Pancreas (tissue), 10 donors: ENCODE data around the gene SELENOS. TPM values are rescaled to one million over a fixed set of nuclear protein-coding genes. Genes with fewer than 3 reads are reported as not detected.
A peak's percentile ranks its signal among the peaks of the same experiment; 100 is the strongest.

Experiments
- ATAC-seq, 4 donors: fragments of 200-7000 bp; cut with Tn5 transposase; one replicate each; pipeline versions ENCODE4 v1.8.0 to v1.9.1; 2020; ENCODE audit warnings: mild to moderate bottlenecking in 4 of 4, moderate library complexity in 4 of 4
- DNase-seq, 6 donors: peaks; one replicate each; pipeline ENCODE4 v3.0.0-alpha.2; 2020
- FAIRE-seq: peaks from 2 replicates; lab custom pipeline; 2012; peaks lifted over from hg19 to GRCh38; lab: Jason Lieb, UNC
- H3K27ac ChIP-seq, 4 donors: fragments of 200-600 bp; sonication (generic); 1 replicate in 3 of 4; 2 replicates in 1 of 4; pipeline versions ENCODE4 v1.5.0 to v1.8.0; 2020
- H3K27me3 ChIP-seq, 4 donors: fragments of 200-600 bp; one replicate each; pipeline ENCODE4 v1.8.0; 2021
- H3K36me3 ChIP-seq, 3 donors: fragments of 200-600 bp; sonication (generic) in 1 of 3; one replicate each; pipeline versions ENCODE4 v1.5.0 to v1.8.0; 2020 to 2021
- H3K4me1 ChIP-seq, 3 donors: fragments of 200-600 bp; one replicate each; pipeline ENCODE4 v1.8.0; 2021
- H3K4me3 ChIP-seq, 4 donors: fragments of 200-600 bp; sonication (generic) in 2 of 4; one replicate each; pipeline versions ENCODE4 v1.5.0 to v1.8.0; 2020 to 2021
- H3K9me3 ChIP-seq, 4 donors: fragments of 200-600 bp; one replicate each; pipeline ENCODE4 v1.8.0; 2021
- WGBS, 2 donors: extraction: QIAGEN DNeasy Blood & Tissue Kit; methylation state at CpG; one replicate each; pipeline ENCODE4 v1.1.7; 2013; 5-methylcytosine and 5-hydroxymethylcytosine counted together
- intact Hi-C, 3 donors: fragments of 100-400 bp; cut with DNase I; formaldehyde crosslinking; loops; one replicate each; pipeline versions ENCODE4 v1.11.1 to v1.14.2; 2022
- polyA plus RNA-seq, 2 donors: library from polyadenylated mRNA; stranded (reverse); fragments of 200-250 nt; gene quantifications; one replicate each; pipeline ENCODE4 v1.2.3, GENCODE V29; 2013
- total RNA-seq, 6 donors: library from RNA; stranded (reverse); fragmentation: NEBNext Ultra II Directional in 4 of 6; extraction: Animal tissue kit (Norgen Biotek cat#: 25700) in 4 of 6; gene quantifications; one replicate each; pipeline versions ENCODE4 v1.2.1 to v1.2.4, GENCODE V29; 2021 to 2023
- TF ChIP-seq, protein P1 (sequence below), 4 donors: fragments of 200-600 bp; sonication (generic) in 3 of 4; IDR thresholded peaks; one replicate each; pipeline versions ENCODE4 v1.5.0 to v1.8.0; 2021; ENCODE audit warnings: antibody characterized with exemption in 4 of 4
- donor health status: healthy with polysubstance abuse.
- donor health status: DM: no; HTN: no; CAD: no; lungs with moderate emphysema.
- donor health status: DM: no; HTN: no; CAD: no.
- donor health status: control.
- donor health status: control.
- donor health status: Bipolar disorder and iron deficiency.
- donor health status: DM: yes; HTN: yes; CAD: no.
- donor health status: DM: no; HTN: no; CAD: no.
- donor health status: DM: no; HTN: no; CAD: no.
- donor health status: DM: yes; HTN: yes; CAD: no.

SELENOS gene
- total and polyA plus RNA-seq, 8 donors: 26.6 to 72.7 (median 38.2) TPM

DNA sequence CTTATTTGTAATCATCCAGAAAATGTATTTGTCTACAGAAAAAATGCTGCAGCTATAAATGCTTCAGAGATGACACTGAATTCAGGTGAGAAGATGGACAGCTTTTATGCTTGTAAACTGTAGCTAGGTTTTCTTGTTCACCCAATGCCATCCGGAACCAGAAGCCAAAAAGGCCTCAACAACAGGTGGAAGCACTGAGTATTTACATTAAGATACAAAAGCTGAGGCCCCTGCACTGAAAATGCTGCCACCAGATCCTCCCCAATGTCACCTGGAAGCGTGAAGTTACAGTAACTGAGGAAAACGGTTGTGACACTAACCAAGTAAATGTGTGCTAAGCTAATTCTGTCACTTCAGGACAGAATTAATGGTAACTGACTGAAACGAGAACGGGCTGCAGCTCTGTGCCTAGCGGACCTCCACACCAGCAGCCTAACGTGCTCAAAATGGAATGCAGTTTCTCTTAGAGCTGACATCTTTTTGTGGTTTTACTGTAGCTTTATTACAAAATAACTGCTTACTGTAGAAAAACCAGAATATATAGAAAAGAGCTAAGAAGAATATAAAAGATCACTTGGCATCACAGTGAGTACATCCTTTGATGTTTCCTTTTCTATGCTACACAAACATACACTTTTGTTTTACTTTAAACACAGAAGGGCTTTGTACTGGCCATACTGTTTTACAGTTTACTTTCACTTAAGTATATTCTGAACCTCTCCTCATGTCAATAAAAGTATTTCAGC is 33.1 kb downstream of the SELENOS start:
- ATAC-seq: no peak
- intact Hi-C loops: no loop called here
- no peaks in the 10 kb centered on the region for H3K36me3 ChIP-seq
- no peaks in the 10 kb centered on the region for H3K9me3 ChIP-seq
- H3K27ac ChIP-seq: no peak overlapping the region
- WGBS, 2 donors: 62 to 67% methylated on average over 7 of the region's 7 CpGs
- DNase-seq: no peak
- H3K27me3 ChIP-seq: no peaks in the 10 kb centered on the region
- H3K4me3 ChIP-seq: no peak overlapping the region
- TF ChIP-seq, protein P1, sequence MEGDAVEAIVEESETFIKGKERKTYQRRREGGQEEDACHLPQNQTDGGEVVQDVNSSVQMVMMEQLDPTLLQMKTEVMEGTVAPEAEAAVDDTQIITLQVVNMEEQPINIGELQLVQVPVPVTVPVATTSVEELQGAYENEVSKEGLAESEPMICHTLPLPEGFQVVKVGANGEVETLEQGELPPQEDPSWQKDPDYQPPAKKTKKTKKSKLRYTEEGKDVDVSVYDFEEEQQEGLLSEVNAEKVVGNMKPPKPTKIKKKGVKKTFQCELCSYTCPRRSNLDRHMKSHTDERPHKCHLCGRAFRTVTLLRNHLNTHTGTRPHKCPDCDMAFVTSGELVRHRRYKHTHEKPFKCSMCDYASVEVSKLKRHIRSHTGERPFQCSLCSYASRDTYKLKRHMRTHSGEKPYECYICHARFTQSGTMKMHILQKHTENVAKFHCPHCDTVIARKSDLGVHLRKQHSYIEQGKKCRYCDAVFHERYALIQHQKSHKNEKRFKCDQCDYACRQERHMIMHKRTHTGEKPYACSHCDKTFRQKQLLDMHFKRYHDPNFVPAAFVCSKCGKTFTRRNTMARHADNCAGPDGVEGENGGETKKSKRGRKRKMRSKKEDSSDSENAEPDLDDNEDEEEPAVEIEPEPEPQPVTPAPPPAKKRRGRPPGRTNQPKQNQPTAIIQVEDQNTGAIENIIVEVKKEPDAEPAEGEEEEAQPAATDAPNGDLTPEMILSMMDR (IDR thresholded peaks at IDR 0.05): no peak
- H3K4me1 ChIP-seq: peaks cover 0 to 5% (median 0%) of the 10 kb centered on the region in 3 donors
- no peak for FAIRE-seq

DNA sequence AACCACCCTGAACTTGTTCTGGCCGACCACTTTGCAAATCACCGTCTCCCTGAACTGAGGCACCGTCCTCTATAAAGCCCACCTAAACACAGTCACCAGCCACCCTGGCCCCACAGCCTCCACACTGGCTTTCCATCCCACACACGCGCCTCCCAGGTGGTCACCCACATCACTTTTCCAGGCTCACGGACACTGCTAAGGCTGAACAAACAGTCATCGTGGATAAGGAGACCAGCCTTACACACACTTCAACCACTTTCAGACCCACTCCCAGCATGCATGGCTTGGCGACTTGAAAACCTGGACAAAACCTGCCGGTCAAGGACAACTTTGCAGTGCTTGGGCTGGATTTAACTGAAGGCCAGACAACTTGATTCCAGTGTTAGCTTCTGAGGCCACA is 33.9 kb downstream of the SELENOS start:
- intact Hi-C loops: no loop called here
- H3K4me1 ChIP-seq: peaks cover 0 to 5% (median 0%) of the 10 kb centered on the region in 3 donors
- WGBS, 2 donors: 67 to 75% methylated on average over 9 of the region's 9 CpGs
- ATAC-seq (peak in 1 of 4 donors; percentile 22), DNase-seq (no peak), FAIRE-seq (no peak)
- H3K27ac ChIP-seq: no peak overlapping the region
- H3K27me3 ChIP-seq: no peaks in the 10 kb centered on the region
- H3K9me3 ChIP-seq: no peaks in the 10 kb centered on the region
- H3K36me3 ChIP-seq: no peaks in the 10 kb centered on the region
- no peak overlapping the region for H3K4me3 ChIP-seq
- TF ChIP-seq, protein P1 (IDR thresholded peaks at IDR 0.05): no peak

DNA sequence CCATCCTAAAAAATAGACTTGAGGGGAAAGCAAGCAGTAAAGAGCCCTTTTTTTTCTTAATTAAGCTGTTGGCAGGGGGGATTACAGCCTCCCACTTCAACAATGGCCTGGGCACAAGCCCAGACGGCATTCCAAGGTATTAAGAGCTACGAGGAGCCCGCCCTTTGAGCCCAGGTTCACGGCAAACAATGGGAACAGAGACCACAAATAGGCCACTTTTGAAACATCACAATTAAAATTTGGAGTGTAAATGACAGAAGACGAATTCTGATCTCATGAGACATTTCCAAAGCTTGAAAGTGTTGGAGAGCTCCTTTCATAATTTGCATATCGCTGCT is 34.3 kb downstream of the SELENOS start:
- no peak overlapping the region for H3K4me3 ChIP-seq
- no peaks in the 10 kb centered on the region for H3K36me3 ChIP-seq
- no peaks in the 10 kb centered on the region for H3K27me3 ChIP-seq
- no peaks in the 10 kb centered on the region for H3K9me3 ChIP-seq
- TF ChIP-seq, protein P1 (IDR thresholded peaks at IDR 0.05): no peak
- 80 to 83% methylated on average over 6 of the region's 6 CpGs for WGBS, 2 donors
- no peak for FAIRE-seq
- H3K27ac ChIP-seq: peak overlapping the region in 1 of 4 donors; percentile 14
- DNase-seq: no peak
- peaks cover 0 to 5% (median 0%) of the 10 kb centered on the region in 3 donors for H3K4me1 ChIP-seq
- no peak for ATAC-seq
- intact Hi-C loops: no loop called here

DNA sequence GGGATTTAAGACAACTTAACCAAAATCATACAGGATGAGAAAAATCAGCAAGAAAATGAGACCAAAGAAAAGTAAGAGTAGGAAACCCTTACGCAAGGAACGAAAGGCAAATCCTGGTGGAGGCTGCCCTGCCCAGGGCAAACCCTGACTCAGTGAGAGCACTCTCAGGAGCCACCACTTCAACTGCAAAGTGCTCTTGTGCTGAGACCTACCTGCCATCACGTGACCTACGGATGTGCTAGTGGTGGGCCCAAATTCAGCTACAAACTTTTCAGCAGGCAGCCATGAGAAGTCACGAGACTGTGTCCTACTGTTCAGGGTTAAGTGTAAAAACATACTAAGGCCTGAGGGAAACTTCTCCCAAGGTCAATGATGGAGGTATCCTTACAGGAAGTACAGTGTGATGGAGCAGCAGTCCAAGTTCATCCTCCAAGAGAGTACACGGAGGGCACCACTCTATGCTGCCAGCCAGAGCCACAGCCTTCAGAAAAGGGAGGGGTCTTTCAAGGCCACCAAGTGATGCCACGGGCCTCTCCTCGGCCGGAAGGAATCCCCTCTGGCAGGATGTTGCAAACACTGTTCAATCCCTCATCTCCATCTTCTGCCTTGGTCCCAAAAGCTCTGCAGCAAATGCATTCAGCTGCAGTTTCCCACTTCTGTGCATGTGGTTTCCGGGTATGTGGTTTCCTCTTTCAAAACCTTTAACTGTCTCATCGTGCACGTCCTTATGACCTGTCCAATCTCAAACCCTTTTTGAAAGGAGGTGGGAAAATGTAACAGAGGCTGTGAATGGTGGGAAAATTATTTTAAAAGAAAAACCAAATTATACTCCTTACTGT is 34.9 kb downstream of the SELENOS start:
- TF ChIP-seq, protein P1 (IDR thresholded peaks at IDR 0.05): no peak
- 69 to 75% methylated on average over 12 of the region's 12 CpGs for WGBS, 2 donors
- Histone ChIP-seq H3K9me3 (no peaks in the 10 kb centered on the region), H3K36me3 (no peaks in the 10 kb centered on the region), H3K4me1 (peaks cover 0 to 5% (median 0%) of the 10 kb centered on the region in 3 donors), H3K4me3 (no peak overlapping the region), H3K27ac (peak overlapping the region in 1 of 4 donors; percentile 14), H3K27me3 (no peaks in the 10 kb centered on the region)
- ATAC-seq: peak in 3 of 4 donors; percentile 37 to 68 (median 58)
- intact Hi-C loops: no loop called here
- no peak for FAIRE-seq
- no peak for DNase-seq
